ENCODE data around the gene RNF207.

Gene RNF207

GRCh38 chr1:6243053-6243834, 37.3 kb downstream of the RNF207 start:
- Mint-ChIP-seq H3K4me1 (peaks cover 17 to 32% of the 10 kb centered on the region in 2 donors), H3K4me3 (no peak overlapping the region), H3K27me3 (peaks cover 64 to 76% of the 10 kb centered on the region in 2 donors), H3K27ac (no peak overlapping the region), H3K36me3 (peaks cover 2% of the 10 kb centered on the region in 2 donors), H3K9me3 (no peaks in the 10 kb centered on the region)
- DNase-seq (no peak), ATAC-seq (replicated peaks) (no peak)

- Mint-ChIP-seq H3K4me3 (peak within 1 kb of the TSS in 1 of 2 donors; percentile 35), H3K27me3 (peaks cover 68 to 77% of the 10 kb centered on the region in 2 donors), H3K36me3 (peaks cover 2% of the 10 kb centered on the region in 2 donors), H3K27ac (peak within 1 kb of the TSS; percentile 51), H3K4me1 (peaks cover 19 to 35% of the 10 kb centered on the region in 2 donors), H3K9me3 (no peaks in the 10 kb centered on the region)
- DNase-seq (no peak), ATAC-seq (replicated peaks) (no peak)
Measured at GRCh38 chr1:6243993-6244392, 38.1 kb downstream of the RNF207 start, which contains the start of gene HES3. Gene HES3 (plus strand): TSS chr1:6244179. CDS start chr1:6244366, 187 bp downstream.

DNA sequence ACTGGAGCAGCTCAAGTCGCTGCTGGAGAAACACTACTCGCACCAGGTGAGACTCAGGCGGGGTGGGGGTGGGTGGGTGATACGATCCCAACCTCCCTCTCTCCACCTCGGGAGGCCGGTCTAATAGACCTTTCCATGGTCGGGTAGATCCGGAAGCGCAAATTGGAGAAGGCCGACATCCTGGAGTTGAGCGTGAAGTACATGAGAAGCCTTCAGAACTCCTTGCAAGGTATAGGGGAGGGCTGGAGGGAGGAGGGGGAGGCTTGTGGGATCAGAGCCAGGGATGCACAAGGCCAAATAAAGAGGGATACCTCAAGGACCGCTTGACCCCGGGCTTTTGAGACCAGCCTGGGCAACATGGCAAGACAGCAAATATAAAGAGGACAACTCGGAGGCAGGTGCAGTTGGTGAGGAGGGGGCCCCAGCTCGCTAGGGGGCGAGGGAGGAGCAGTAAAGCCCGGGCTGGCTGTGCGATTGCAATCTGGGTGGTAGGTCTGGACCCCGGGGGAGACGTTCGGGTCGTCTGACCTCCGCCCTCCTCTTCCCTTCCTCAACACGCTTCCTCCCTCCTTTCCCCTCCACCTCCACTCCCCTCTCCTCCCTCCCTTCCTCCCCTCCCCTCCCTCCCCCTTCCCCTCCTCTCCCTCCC, 38.6 kb downstream of the RNF207 start:
- H3K4me1 Mint-ChIP-seq: peaks cover 20 to 37% of the 10 kb centered on the region in 2 donors
- H3K9me3 Mint-ChIP-seq: no peaks in the 10 kb centered on the region
- H3K4me3 Mint-ChIP-seq: peak overlapping the region in 1 of 2 donors; percentile 35
- no peak for ATAC-seq (replicated peaks)
- peak overlapping the region; percentile 51 for H3K27ac Mint-ChIP-seq
- H3K27me3 Mint-ChIP-seq: peaks cover 63 to 74% of the 10 kb centered on the region in 2 donors
- no peak for DNase-seq
- peaks cover 2% of the 10 kb centered on the region in 2 donors for H3K36me3 Mint-ChIP-seq

- Mint-ChIP-seq H3K9me3 (no peaks in the 10 kb centered on the region), H3K36me3 (peaks cover 2% of the 10 kb centered on the region in 2 donors), H3K4me1 (peaks cover 21 to 37% of the 10 kb centered on the region in 2 donors), H3K27ac (peak overlapping the region; percentile 37), H3K4me3 (peak overlapping the region in 1 of 2 donors; percentile 35), H3K27me3 (peaks cover 62 to 72% of the 10 kb centered on the region in 2 donors)
- DNase-seq (peak; percentile 60), ATAC-seq (replicated peaks) (peak; percentile 72 to 74)
Measured at GRCh38 chr1:6245086-6245868, 39.4 kb downstream of the RNF207 start.

GRCh38 chr1:6245869-6246496, 40.1 kb downstream of the RNF207 start:
- ATAC-seq (replicated peaks) (no peak), DNase-seq (no peak)
- H3K27me3 Mint-ChIP-seq: peaks cover 69 to 75% of the 10 kb centered on the region in 2 donors
- peaks cover 21 to 37% of the 10 kb centered on the region in 2 donors for H3K4me1 Mint-ChIP-seq
- H3K27ac Mint-ChIP-seq: peak overlapping the region; percentile 20
- peak overlapping the region in 1 of 2 donors; percentile 43 for H3K4me3 Mint-ChIP-seq
- peaks cover 2% of the 10 kb centered on the region in 2 donors for H3K36me3 Mint-ChIP-seq
- H3K9me3 Mint-ChIP-seq: no peaks in the 10 kb centered on the region

DNA sequence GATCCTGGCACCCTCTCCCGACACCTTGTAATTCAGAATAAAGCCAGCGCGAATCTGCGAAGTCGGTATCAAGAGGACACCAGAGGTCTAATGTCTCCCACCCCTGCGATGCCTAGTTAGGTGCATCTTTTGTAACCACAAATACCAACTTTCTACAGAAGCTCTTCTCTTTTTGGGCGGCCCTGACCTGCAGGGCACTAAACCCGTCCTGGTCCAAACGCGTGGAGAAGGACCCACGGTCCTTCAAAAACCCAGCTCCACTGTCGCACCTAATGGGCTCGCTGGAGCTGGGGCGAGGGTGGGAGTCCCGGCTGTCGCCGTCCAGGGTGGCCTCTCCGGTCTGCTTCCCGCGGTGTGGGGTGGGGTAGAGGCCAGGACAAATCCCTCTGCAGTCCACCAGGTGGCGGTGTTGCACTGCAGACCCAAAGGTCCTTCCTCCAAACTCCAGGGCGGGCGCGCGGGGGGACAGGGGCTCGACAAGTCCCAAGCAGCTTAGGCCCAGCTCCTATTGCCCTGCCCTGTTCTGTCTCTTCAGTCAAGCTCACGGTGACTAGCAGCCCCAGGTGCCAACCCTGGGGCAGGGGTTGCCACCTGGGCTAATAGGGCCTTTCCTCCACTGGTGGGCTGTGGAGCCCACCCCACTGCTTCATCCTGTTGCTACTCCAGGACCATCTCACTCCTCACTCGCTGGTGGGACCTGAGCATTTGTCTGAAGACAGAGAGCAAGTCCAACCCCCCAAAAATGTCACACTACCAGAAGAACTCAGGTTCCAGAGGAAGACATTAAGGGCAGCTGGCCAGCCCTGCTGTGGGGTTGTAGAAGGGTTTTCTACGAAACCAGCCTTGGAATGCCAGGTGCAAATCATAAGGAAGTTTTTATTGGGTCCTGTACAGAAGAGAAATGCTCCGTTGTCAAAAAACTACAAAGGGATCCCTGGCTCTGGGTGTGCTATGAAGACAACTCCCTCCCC, 40.9 kb downstream of the RNF207 start:
- ATAC-seq (replicated peaks) (peak; percentile 71), DNase-seq (peak; percentile 62)
- Mint-ChIP-seq H3K27me3 (peaks cover 69 to 75% of the 10 kb centered on the region in 2 donors), H3K4me1 (peaks cover 14 to 29% of the 10 kb centered on the region in 2 donors), H3K27ac (peak overlapping the region; percentile 94), H3K9me3 (no peaks in the 10 kb centered on the region), H3K36me3 (peaks cover 2% of the 10 kb centered on the region in 2 donors), H3K4me3 (peak overlapping the region; percentile 69 to 72)

DNA sequence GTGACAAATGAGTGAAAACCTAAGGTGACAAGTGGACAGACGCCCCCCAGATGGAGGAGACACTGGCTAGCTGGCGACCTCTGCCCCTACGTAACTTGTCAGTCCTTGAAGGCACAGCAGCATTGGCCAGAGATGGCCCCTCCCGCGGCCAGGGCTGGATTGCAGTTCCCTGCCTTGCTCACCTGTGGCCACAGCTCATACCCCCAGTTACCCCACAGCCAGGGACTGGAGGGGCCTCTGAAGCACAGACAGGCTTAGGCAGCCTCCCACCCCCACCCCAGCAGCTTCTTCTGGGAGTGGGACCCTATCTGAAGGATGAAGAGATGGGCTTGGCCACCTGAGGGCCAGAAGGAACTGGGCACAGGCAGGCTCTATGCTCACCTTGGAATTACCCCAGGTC, 41.7 kb downstream of the RNF207 start:
- no peak overlapping the region for H3K27ac Mint-ChIP-seq
- no peaks in the 10 kb centered on the region for H3K9me3 Mint-ChIP-seq
- no peak for ATAC-seq (replicated peaks)
- H3K4me3 Mint-ChIP-seq: no peak overlapping the region
- no peak for DNase-seq
- peaks cover 75 to 83% of the 10 kb centered on the region in 2 donors for H3K27me3 Mint-ChIP-seq
- peaks cover 2% of the 10 kb centered on the region in 2 donors for H3K36me3 Mint-ChIP-seq
- peaks cover 14 to 27% of the 10 kb centered on the region in 2 donors for H3K4me1 Mint-ChIP-seq

- Mint-ChIP-seq H3K27me3 (peaks cover 71 to 84% of the 10 kb centered on the region in 2 donors), H3K4me3 (no peak overlapping the region)
- no peak for DNase-seq
Measured at GRCh38 chr1:6248161-6248776, 42.4 kb downstream of the RNF207 start.

DNA sequence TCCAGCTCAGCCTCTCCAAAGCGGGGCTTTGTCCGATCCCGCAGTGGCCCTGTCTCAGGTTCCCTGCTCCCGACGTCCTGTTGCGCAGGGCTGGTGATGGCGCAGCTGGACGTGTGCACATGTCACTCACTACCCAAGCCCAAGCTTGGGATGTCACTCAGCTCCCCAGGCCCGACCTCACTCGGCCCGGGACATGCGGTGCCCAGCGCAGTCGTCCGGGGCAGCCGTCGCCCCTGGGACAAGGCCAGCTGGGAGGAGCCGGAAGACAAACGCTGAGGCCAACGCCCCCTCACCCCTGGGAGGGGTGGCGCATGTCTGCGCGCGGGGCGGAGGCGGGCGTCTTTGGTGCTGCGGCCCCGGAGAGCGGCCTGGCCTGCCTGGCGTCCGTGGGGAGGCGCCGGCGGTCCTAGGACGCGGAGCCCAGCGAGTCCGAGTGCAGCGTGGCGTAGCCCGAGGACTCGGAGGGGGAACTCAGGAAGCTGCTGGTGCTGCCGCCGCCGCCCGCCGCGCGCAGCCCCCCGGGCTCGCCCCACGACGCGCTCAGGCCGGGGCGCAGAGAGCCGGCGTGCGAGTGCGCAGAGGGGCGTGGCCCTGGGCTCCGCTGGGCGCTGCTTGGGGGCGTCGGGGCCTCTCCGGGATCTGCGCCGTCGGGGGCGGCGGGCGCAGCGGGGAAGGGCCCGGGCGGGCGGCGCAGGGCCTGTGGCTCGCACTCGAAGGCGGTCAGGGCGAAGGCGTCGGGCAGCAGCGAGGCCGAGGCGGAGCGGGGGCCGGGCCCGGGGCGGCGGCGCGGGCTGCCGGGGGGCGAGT, 43.2 kb downstream of the RNF207 start:
- peaks cover 14 to 27% of the 10 kb centered on the region in 2 donors for H3K4me1 Mint-ChIP-seq
- no peak for ATAC-seq (replicated peaks)
- H3K36me3 Mint-ChIP-seq: peaks cover 2% of the 10 kb centered on the region in 2 donors
- H3K27ac Mint-ChIP-seq: no peak overlapping the region
- H3K4me3 Mint-ChIP-seq: no peak overlapping the region
- peaks cover 62 to 80% of the 10 kb centered on the region in 2 donors for H3K27me3 Mint-ChIP-seq
- no peaks in the 10 kb centered on the region for H3K9me3 Mint-ChIP-seq
- no peak for DNase-seq

More at GRCh38 chr1:6248161-6248776, 42.4 kb downstream of the RNF207 start:
- Mint-ChIP-seq H3K9me3 (no peaks in the 10 kb centered on the region), H3K4me1 (peaks cover 14 to 27% of the 10 kb centered on the region in 2 donors), H3K36me3 (peaks cover 2% of the 10 kb centered on the region in 2 donors), H3K27ac (no peak overlapping the region)
- no peak for ATAC-seq (replicated peaks)

GRCh38 chr1:6249739-6250689, 44.1 kb downstream of the RNF207 start:
- H3K4me3 Mint-ChIP-seq: no peak overlapping the region
- no peak for ATAC-seq (replicated peaks)
- H3K4me1 Mint-ChIP-seq: peaks cover 13 to 20% of the 10 kb centered on the region in 2 donors
- peaks cover 2% of the 10 kb centered on the region in 2 donors for H3K36me3 Mint-ChIP-seq
- no peak for DNase-seq
- no peak overlapping the region for H3K27ac Mint-ChIP-seq
- H3K27me3 Mint-ChIP-seq: peaks cover 54 to 76% of the 10 kb centered on the region in 2 donors
- no peaks in the 10 kb centered on the region for H3K9me3 Mint-ChIP-seq

DNA sequence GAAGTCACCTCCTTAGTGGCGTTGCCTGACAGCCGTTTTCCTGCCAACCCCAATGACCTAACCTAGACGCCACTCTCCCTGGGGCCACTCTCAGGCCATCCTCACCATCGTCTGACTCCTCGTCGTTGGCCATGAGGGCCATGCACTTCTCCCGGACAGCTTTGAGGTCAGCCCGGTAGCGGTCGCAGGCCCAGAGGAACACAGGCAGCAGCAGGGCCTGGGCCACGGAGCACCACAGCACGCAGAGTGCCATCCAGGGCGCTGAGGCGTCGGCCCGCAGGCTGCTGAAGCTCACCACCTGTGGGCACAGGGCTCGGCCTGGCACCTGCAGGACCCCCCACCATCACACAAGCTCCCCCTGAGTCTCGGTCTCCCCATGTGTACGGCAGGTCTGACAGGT, 45.3 kb downstream of the RNF207 start:
- no peak overlapping the region for H3K4me3 Mint-ChIP-seq
- H3K36me3 Mint-ChIP-seq: peaks cover 2% of the 10 kb centered on the region in 2 donors
- H3K27ac Mint-ChIP-seq: no peak overlapping the region
- H3K9me3 Mint-ChIP-seq: no peaks in the 10 kb centered on the region
- peaks cover 53 to 70% of the 10 kb centered on the region in 2 donors for H3K27me3 Mint-ChIP-seq
- ATAC-seq (replicated peaks) (no peak), DNase-seq (no peak)
- H3K4me1 Mint-ChIP-seq: peaks cover 12 to 16% of the 10 kb centered on the region in 2 donors

Measured in stimulated activated naive B cell treated with anti-CD40 and anti-IgM and Interleukin-4, amounts not matched to agents 10 μg/mL and 1 μg/mL and 100 μg/mL, for 72 hours (primary cell).